ENCODE results near the gene RECK.

DNA sequence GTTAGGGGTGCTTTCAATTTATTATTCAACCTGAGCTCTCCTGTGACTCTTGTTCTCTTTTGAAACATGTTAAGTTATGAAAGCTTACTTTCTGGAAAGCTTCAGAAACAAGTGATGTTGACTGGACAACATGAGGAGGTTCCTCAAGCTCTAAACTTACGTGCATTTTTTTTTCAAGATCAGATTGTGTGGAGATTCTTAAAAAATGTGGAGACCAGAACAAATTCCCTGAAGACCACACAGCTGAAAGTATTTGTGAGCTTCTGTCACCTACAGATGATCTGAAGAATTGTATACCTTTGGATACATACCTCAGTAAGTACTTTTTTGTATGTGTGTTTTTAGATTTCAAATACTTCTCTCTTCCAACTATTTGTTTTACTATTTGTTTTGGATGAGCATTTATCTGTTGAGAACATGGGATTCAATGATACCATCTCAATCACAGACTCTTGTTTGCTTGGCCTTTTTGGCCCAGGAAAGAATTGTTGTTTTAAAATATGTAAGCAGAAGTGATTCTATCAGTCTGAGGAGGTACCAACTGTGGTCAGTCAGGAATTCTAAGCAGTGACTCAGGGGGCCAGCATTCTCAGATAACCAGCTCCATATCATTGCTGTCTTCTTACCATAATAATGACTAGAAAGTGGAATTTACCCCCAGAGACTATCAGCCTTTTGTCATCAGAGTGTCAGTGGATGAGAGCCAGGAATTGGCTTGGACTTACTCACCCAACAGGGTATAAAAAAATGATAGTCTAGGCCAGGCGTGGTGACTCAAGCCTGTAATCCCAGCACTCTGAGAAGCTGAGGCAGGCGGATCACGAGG is 65.4 kb downstream of the RECK start:
- TF ChIP-seq, protein P1, sequence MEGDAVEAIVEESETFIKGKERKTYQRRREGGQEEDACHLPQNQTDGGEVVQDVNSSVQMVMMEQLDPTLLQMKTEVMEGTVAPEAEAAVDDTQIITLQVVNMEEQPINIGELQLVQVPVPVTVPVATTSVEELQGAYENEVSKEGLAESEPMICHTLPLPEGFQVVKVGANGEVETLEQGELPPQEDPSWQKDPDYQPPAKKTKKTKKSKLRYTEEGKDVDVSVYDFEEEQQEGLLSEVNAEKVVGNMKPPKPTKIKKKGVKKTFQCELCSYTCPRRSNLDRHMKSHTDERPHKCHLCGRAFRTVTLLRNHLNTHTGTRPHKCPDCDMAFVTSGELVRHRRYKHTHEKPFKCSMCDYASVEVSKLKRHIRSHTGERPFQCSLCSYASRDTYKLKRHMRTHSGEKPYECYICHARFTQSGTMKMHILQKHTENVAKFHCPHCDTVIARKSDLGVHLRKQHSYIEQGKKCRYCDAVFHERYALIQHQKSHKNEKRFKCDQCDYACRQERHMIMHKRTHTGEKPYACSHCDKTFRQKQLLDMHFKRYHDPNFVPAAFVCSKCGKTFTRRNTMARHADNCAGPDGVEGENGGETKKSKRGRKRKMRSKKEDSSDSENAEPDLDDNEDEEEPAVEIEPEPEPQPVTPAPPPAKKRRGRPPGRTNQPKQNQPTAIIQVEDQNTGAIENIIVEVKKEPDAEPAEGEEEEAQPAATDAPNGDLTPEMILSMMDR (IDR thresholded peaks at IDR 0.05) = no peak
- no peak for TF ChIP-seq POLR2A (IDR thresholded peaks at IDR 0.05)
